GM18520 (cell line): Measurements from ENCODE around the gene TFEB.
A peak's percentile ranks its signal among the peaks of the same experiment; 100 is the strongest.

Experiments
- ATAC-seq: cut with Tn5 transposase; IDR thresholded peaks from one replicate; pipeline ENCODE4 v1.9.1; 2021; ENCODE audit not compliant: unreplicated experiment

TFEB gene

GRCh38 chr6:41739041-41739440 lies 3.6 kb upstream of the TFEB start:
- ATAC-seq = no peak

GRCh38 chr6:41737591-41738130 lies 2.3 kb upstream of the TFEB start:
- no peak for ATAC-seq

- ATAC-seq = no peak
These were observed 1.6 kb upstream of the TFEB start for GRCh38 chr6:41736800-41737555.

- ATAC-seq = no peak
These were observed 852 bp upstream of the TFEB start for GRCh38 chr6:41736186-41736733.

- ATAC-seq = peak; percentile 5
These were observed 562 bp downstream of the TFEB start for GRCh38 chr6:41734666-41735426.

GRCh38 chr6:41733707-41734665 lies 1.4 kb downstream of the TFEB start:
- ATAC-seq = peak; percentile 29

GRCh38 chr6:41733360-41733706 lies 2.1 kb downstream of the TFEB start:
- no peak for ATAC-seq

- ATAC-seq = peak; percentile 20
These were observed 2.6 kb downstream of the TFEB start for GRCh38 chr6:41732591-41733359.

GRCh38 chr6:41732149-41732548 lies 3.3 kb downstream of the TFEB start:
- ATAC-seq = no peak

- ATAC-seq = no peak
These were observed 3.8 kb downstream of the TFEB start for GRCh38 chr6:41731561-41732086.

- ATAC-seq = no peak
These were observed 4.6 kb downstream of the TFEB start for GRCh38 chr6:41730531-41731436.

GRCh38 chr6:41729624-41730023 lies 5.8 kb downstream of the TFEB start:
- no peak for ATAC-seq

- no peak for ATAC-seq
These were observed 6.5 kb downstream of the TFEB start for GRCh38 chr6:41728954-41729353.

- no peak for ATAC-seq
These were observed 7.1 kb downstream of the TFEB start for GRCh38 chr6:41728073-41728936.

GRCh38 chr6:41727705-41728072 lies 7.7 kb downstream of the TFEB start:
- no peak for ATAC-seq

- ATAC-seq = no peak
These were observed 8.5 kb downstream of the TFEB start for GRCh38 chr6:41726876-41727275.

GRCh38 chr6:41724586-41725501 lies 10.6 kb downstream of the TFEB start:
- no peak for ATAC-seq
